Measurements from ENCODE around the gene HERC2.
A peak's percentile ranks its signal among the peaks of the same experiment; 100 is the strongest.

HERC2 gene

GRCh38 chr15:28103831-28104230 lies 218.1 kb downstream of the HERC2 start:
- FAIRE-seq (no peak), DNase-seq (ENCODE audit: insufficient read length, low spot score) (no peak)

GRCh38 chr15:28101983-28102441 lies 220.0 kb downstream of the HERC2 start:
- DNase-seq (ENCODE audit: insufficient read length, low spot score) (no peak), FAIRE-seq (no peak)

- DNase-seq (ENCODE audit: insufficient read length, low spot score) (no peak), FAIRE-seq (no peak)
These were observed 220.8 kb downstream of the HERC2 start for GRCh38 chr15:28101201-28101600.

- FAIRE-seq = no peak
- no peak for DNase-seq (ENCODE audit: insufficient read length, low spot score)
These were observed 221.3 kb downstream of the HERC2 start for GRCh38 chr15:28100516-28101195.

GRCh38 chr15:28099555-28100140 lies 222.3 kb downstream of the HERC2 start:
- FAIRE-seq = no peak
- no peak for DNase-seq (ENCODE audit: insufficient read length, low spot score)

GRCh38 chr15:28098766-28099554 lies 223.0 kb downstream of the HERC2 start, which contains the start of gene OCA2:
Gene OCA2 (minus strand): TSS chr15:28099315. CDS start chr15:28081874, 17,441 bp downstream.
- DNase-seq (ENCODE audit: insufficient read length, low spot score) = no peak
- peak; percentile 69 for FAIRE-seq

GRCh38 chr15:28098360-28098765 lies 223.6 kb downstream of the HERC2 start:
- FAIRE-seq = no peak
- no peak for DNase-seq (ENCODE audit: insufficient read length, low spot score)

- no peak for FAIRE-seq
- no peak for DNase-seq (ENCODE audit: insufficient read length, low spot score)
These were observed 224.2 kb downstream of the HERC2 start for GRCh38 chr15:28097656-28098359.

- DNase-seq (ENCODE audit: insufficient read length, low spot score) = no peak
- FAIRE-seq = no peak
These were observed 225.1 kb downstream of the HERC2 start for GRCh38 chr15:28096670-28097431.

- FAIRE-seq = no peak
These were observed 225.6 kb downstream of the HERC2 start for GRCh38 chr15:28096411-28096669.

GRCh38 chr15:28094732-28095521 lies 227.1 kb downstream of the HERC2 start:
- DNase-seq (ENCODE audit: insufficient read length, low spot score) (no peak), FAIRE-seq (no peak)

More at GRCh38 chr15:28096411-28096669, 225.6 kb downstream of the HERC2 start:
- DNase-seq (ENCODE audit: insufficient read length, low spot score) = no peak

GRCh38 chr15:28093752-28094535 lies 228.0 kb downstream of the HERC2 start:
- FAIRE-seq = no peak
- no peak for DNase-seq (ENCODE audit: insufficient read length, low spot score)

GRCh38 chr15:28091313-28091712 lies 230.7 kb downstream of the HERC2 start:
- DNase-seq (ENCODE audit: insufficient read length, low spot score) = no peak
- FAIRE-seq = no peak

GRCh38 chr15:28086175-28086703 lies 235.7 kb downstream of the HERC2 start:
- DNase-seq (ENCODE audit: insufficient read length, low spot score) (peak; percentile 59), FAIRE-seq (peak; percentile 26)

- no peak for FAIRE-seq
- no peak for DNase-seq (ENCODE audit: insufficient read length, low spot score)
These were observed 236.3 kb downstream of the HERC2 start for GRCh38 chr15:28085489-28086174.

- DNase-seq (ENCODE audit: insufficient read length, low spot score) = no peak
- FAIRE-seq = no peak
These were observed 237.4 kb downstream of the HERC2 start for GRCh38 chr15:28084547-28084946.

- DNase-seq (ENCODE audit: insufficient read length, low spot score) = no peak
- no peak for FAIRE-seq
These were observed 238.9 kb downstream of the HERC2 start for GRCh38 chr15:28082891-28083684.

Measured in HTR-8/SVneo (cell line).